PFSK-1 (cell line): ENCODE measurements around the gene RARRES2.

Experiments used
- FOXP2 ChIP-seq: optimal IDR thresholded peaks from 2 replicates; pipeline ENCODE3; 2011; ENCODE audit warnings: borderline replicate concordance, control low read depth, inconsistent platforms; ENCODE audit not compliant: insufficient read depth; ENCODE audit errors: extremely low read length, extremely low read depth
- POLR2AphosphoS5 ChIP-seq: IDR thresholded peaks from 2 replicates; pipeline ENCODE4 v1.6.1; 2012; ENCODE audit warnings: low read depth, mild to moderate bottlenecking, control low read depth, low read length, moderate library complexity
- REST ChIP-seq, 2 experiments: IDR thresholded peaks; 2 replicates each; pipeline versions ENCODE4 v1.6.1 to v1.8.0; 2011 to 2012; ENCODE audit warnings: low read depth in 2 of 2, low read length in 2 of 2, control low read depth in 1 of 2, inconsistent platforms in 1 of 2, mild to moderate bottlenecking in 1 of 2, moderate library complexity in 1 of 2; ENCODE audit not compliant: insufficient read depth in 1 of 2
- SIN3A ChIP-seq: IDR thresholded peaks from 2 replicates; pipeline ENCODE4 v1.6.1; 2012; ENCODE audit warnings: mild to moderate bottlenecking, low read length, moderate library complexity, borderline replicate concordance; ENCODE audit not compliant: insufficient read depth
- TAF1 ChIP-seq: IDR thresholded peaks from 2 replicates; pipeline ENCODE4 v1.6.1; 2012; ENCODE audit warnings: low read length, control low read depth, borderline replicate concordance; ENCODE audit not compliant: insufficient read depth

The RARRES2 gene

GRCh38 chr7:150377196-150377595 is 35.8 kb upstream of the RARRES2 start:
- no peak for TF ChIP-seq FOXP2
- no peak for TF ChIP-seq TAF1
- TF ChIP-seq SIN3A, result no peak
- TF ChIP-seq REST (IDR thresholded peaks at IDR 0.05; ENCODE audit: insufficient read depth in 1 of 2, low read depth in 2 of 2, low read length in 2 of 2), result no peak
- no peak for TF ChIP-seq POLR2AphosphoS5

- TF ChIP-seq REST (IDR thresholded peaks at IDR 0.05; ENCODE audit: insufficient read depth in 1 of 2, low read depth in 2 of 2, low read length in 2 of 2) (no peak), SIN3A (no peak), FOXP2 (no peak)
These were observed 35.1 kb upstream of the RARRES2 start for GRCh38 chr7:150376560-150376959.

GRCh38 chr7:150375662-150376521 is 34.5 kb upstream of the RARRES2 start:
- TF ChIP-seq REST (IDR thresholded peaks at IDR 0.05; ENCODE audit: insufficient read depth in 1 of 2, low read depth in 2 of 2, low read length in 2 of 2) (no peak), TAF1 (no peak), SIN3A (no peak), FOXP2 (no peak), POLR2AphosphoS5 (no peak)

DNA sequence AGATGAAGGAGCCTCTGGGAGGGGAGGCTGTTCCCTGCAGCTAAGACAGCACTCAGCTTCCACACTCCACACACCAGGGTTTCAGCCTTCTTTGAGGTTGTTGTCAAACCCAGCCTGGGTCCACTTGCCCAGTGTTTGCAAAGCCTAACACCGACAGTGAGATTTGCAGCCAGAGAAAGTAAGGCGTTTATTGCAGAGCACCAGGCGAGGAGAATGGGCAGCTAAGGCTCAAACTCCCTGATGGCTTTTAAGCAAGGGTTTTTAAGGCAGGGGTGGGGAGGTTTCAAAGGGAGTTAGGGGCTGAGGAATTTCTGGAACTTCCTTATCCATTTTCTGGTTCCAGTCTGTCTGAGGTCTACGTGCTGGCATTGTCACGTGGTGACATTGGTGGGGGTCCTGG is 33.0 kb upstream of the RARRES2 start:
- TF ChIP-seq REST (IDR thresholded peaks at IDR 0.05; ENCODE audit: insufficient read depth in 1 of 2, low read depth in 2 of 2, low read length in 2 of 2), result no peak
- no peak for TF ChIP-seq SIN3A
- TF ChIP-seq FOXP2, result no peak
- no peak for TF ChIP-seq POLR2AphosphoS5
- no peak for TF ChIP-seq TAF1

DNA sequence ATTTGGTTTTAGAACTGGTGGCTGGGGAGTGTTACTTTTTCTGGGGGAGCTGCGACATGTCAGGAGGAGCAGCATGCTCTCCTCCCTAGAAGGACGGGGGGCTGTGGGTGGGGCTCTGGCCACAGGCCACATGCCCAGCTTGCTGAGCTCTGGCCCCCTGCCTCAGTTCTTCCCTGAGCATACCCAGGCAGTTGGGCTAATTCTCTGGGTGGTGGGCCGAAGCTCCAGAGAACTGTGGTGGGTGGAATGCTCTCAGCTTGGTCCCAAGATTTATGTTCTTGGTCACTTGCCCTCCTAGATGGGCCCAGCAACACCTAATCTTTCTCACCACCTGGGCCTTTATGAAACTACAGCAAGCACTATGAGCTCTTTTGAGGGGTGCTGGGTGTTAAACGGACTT is 32.6 kb upstream of the RARRES2 start:
- TF ChIP-seq TAF1 (no peak), FOXP2 (no peak), SIN3A (no peak), POLR2AphosphoS5 (no peak), REST (IDR thresholded peaks at IDR 0.05; ENCODE audit: insufficient read depth in 1 of 2, low read depth in 2 of 2, low read length in 2 of 2) (no peak)
